GM19193 (cell line): ENCODE data around the gene TRAPPC2.

Source experiments
- POLR2A ChIP-seq: IDR thresholded peaks from 4 replicates; pipeline ENCODE4 v1.6.1; 2011; ENCODE audit not compliant: insufficient read depth, insufficient read length; ENCODE audit errors: extremely low read depth

TRAPPC2 gene

GRCh38 chrX:13717700-13718472, 16.5 kb downstream of the TRAPPC2 start:
- TF ChIP-seq POLR2A, result no peak

GRCh38 chrX:13716905-13717304, 17.5 kb downstream of the TRAPPC2 start:
- TF ChIP-seq POLR2A, result no peak

- no peak for TF ChIP-seq POLR2A
Observed at GRCh38 chrX:13716455-13716854, 18.0 kb downstream of the TRAPPC2 start.

- no peak for TF ChIP-seq POLR2A
Observed at GRCh38 chrX:13711141-13711540, 23.3 kb downstream of the TRAPPC2 start.

- no peak for TF ChIP-seq POLR2A
Observed at GRCh38 chrX:13703589-13703988, 30.8 kb downstream of the TRAPPC2 start.

GRCh38 chrX:13703135-13703534, 31.3 kb downstream of the TRAPPC2 start:
- TF ChIP-seq POLR2A, result no peak

GRCh38 chrX:13702111-13702789, 32.2 kb downstream of the TRAPPC2 start:
- TF ChIP-seq POLR2A, result no peak

- no peak for TF ChIP-seq POLR2A
Observed at GRCh38 chrX:13700380-13700779, 34.0 kb downstream of the TRAPPC2 start.

GRCh38 chrX:13699183-13699826, 35.1 kb downstream of the TRAPPC2 start:
- TF ChIP-seq POLR2A, result no peak

- no peak for TF ChIP-seq POLR2A
Observed at GRCh38 chrX:13698432-13698831, 36.0 kb downstream of the TRAPPC2 start.

GRCh38 chrX:13697976-13698375, 36.4 kb downstream of the TRAPPC2 start:
- TF ChIP-seq POLR2A, result no peak

GRCh38 chrX:13697455-13697854, 37.0 kb downstream of the TRAPPC2 start:
- no peak for TF ChIP-seq POLR2A

- TF ChIP-seq POLR2A, result no peak
Observed at GRCh38 chrX:13695601-13696115, 38.8 kb downstream of the TRAPPC2 start.

- TF ChIP-seq POLR2A, result no peak
Observed at GRCh38 chrX:13694983-13695382, 39.4 kb downstream of the TRAPPC2 start.

GRCh38 chrX:13694359-13694758, 40.1 kb downstream of the TRAPPC2 start:
- no peak for TF ChIP-seq POLR2A
